Caco-2 (cell line): Measurements from ENCODE around the gene CRYBG3. TPM values are rescaled to one million over a fixed set of nuclear protein-coding genes. Genes with fewer than 3 reads are reported as not detected.

ENCODE experiments used
- BruUV-seq: library from RNA; stranded (reverse); fragments of 400-500 nt; replicated peaks from 2 replicates; lab custom pipeline; 2021; lab: Mats Ljungman, UMichigan
- CTCF ChIA-PET: fragments of 300-600 bp; sonication (Branson Sonifier 250); formaldehyde crosslinking; loops from one replicate; lab custom pipeline; 2022; ENCODE audit warnings: antibody characterized with exemption; lab: Charles Lee
- POLR2A ChIA-PET: fragments of 300-600 bp; sonication (Branson Sonifier 250); formaldehyde crosslinking; loops from one replicate; lab custom pipeline; 2022; ENCODE audit warnings: antibody characterized with exemption; lab: Charles Lee
- DNase-seq, 2 experiments: peaks; one replicate each; pipeline versions ENCODE4 v3.0.0 to v3.0.0-alpha.2; 2020 to 2022
- H3K27me3 ChIP-seq: replicated peaks from 2 replicates; pipeline ENCODE4 v1.6.0; 2011; ENCODE audit warnings: low read length; ENCODE audit not compliant: control insufficient read depth, insufficient read depth
- H3K36me3 ChIP-seq: 2 replicates; pipeline ENCODE4 v1.5.1; 2011; ENCODE audit warnings: low read length; ENCODE audit not compliant: control insufficient read depth, insufficient read depth
- H3K4me1 ChIP-seq: fragments of 250-450 bp; sonication (Bioruptor Pico); 2 replicates; pipeline ENCODE4 v1.5.1; 2020; ENCODE audit warnings: mild to moderate bottlenecking
- H3K4me3 ChIP-seq: 2 replicates; pipeline ENCODE4 v1.5.1; 2011; ENCODE audit warnings: low read depth, mild to moderate bottlenecking, control low read depth, low read length
- H3K9me3 ChIP-seq: fragments of 250-450 bp; sonication (Bioruptor Pico); 2 replicates; pipeline ENCODE4 v1.5.1; 2020; ENCODE audit warnings: mild to moderate bottlenecking, moderate library complexity
- H3K27ac Mint-ChIP-seq: one replicate; pipeline ENCODE4 v1.8.0; 2022; ENCODE audit warnings: mixed read lengths; ENCODE audit not compliant: unreplicated experiment
- H3K27me3 Mint-ChIP-seq: one replicate; pipeline ENCODE4 v1.8.0; 2022; ENCODE audit warnings: mixed read lengths; ENCODE audit not compliant: insufficient read depth, unreplicated experiment
- H3K36me3 Mint-ChIP-seq: one replicate; pipeline ENCODE4 v1.8.0; 2022; ENCODE audit warnings: mild to moderate bottlenecking, mixed read lengths; ENCODE audit not compliant: insufficient read depth, unreplicated experiment
- H3K4me1 Mint-ChIP-seq: one replicate; pipeline ENCODE4 v1.8.0; 2022; ENCODE audit warnings: low read depth, mixed read lengths; ENCODE audit not compliant: unreplicated experiment
- H3K4me3 Mint-ChIP-seq: one replicate; pipeline ENCODE4 v1.8.0; 2022; ENCODE audit warnings: mild to moderate bottlenecking, moderate library complexity, mixed read lengths; ENCODE audit not compliant: unreplicated experiment
- H3K9me3 Mint-ChIP-seq: one replicate; pipeline ENCODE4 v1.8.0; 2022; ENCODE audit warnings: mixed read lengths; ENCODE audit not compliant: unreplicated experiment
- intact Hi-C: fragments of 100-400 bp; cut with micrococcal nuclease; formaldehyde crosslinking; loops from one replicate; pipeline ENCODE4 v1.10.0; 2022; ENCODE audit not compliant: unreplicated experiment
- total RNA-seq: library from RNA; stranded (reverse); gene quantifications from 2 replicates; pipeline ENCODE4 v1.2.3, GENCODE V29; 2022
- TF ChIP-seq, protein P1 (sequence below), 2 experiments: fragments of 200-600 bp in 1 of 2; IDR thresholded peaks; 1 replicate in 1 of 2; 2 replicates in 1 of 2; pipeline versions ENCODE4 v1.5.1 to v1.8.0; 2011 to 2022; ENCODE audit warnings: antibody characterized with exemption in 1 of 2, control low read depth in 1 of 2, inconsistent platforms in 1 of 2, low read depth in 1 of 2, low read length in 1 of 2, mild to moderate bottlenecking in 1 of 2, moderate library complexity in 1 of 2; ENCODE audit not compliant: insufficient read depth in 1 of 2, severe bottlenecking in 1 of 2, unreplicated experiment in 1 of 2

CRYBG3 gene
- total RNA-seq, 1 experiment from 2014 or later, result 1.3 TPM

DNA sequence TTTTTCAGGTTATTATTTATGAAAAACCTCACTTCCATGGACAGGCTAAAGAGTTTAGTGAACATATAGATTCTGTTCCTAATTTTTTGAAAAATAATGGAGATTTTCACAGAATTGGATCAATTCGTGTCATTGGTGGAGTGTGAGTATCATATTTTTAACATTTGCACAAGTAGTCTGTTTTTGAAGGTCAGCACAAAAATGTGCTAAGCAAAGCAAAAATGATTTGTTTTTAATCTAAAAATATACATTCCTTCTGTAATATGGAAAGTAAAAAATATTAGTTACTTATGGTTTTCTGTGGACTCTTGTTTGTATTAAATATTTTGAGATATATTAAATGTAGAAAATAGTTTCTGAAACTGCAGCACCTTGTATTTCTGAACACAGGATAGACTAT, 71.0 kb downstream of the CRYBG3 start:
- POLR2A ChIA-PET, result no interaction called here
- Mint-ChIP-seq H3K36me3 (no peaks in the 10 kb centered on the region), H3K4me3 (no peak overlapping the region), H3K9me3 (no peaks in the 10 kb centered on the region), H3K27ac (no peak overlapping the region), H3K27me3 (no peaks in the 10 kb centered on the region), H3K4me1 (no peaks in the 10 kb centered on the region)
- no peak for DNase-seq
- no peaks in the 10 kb centered on the region for H3K9me3 ChIP-seq
- TF ChIP-seq, protein P1, sequence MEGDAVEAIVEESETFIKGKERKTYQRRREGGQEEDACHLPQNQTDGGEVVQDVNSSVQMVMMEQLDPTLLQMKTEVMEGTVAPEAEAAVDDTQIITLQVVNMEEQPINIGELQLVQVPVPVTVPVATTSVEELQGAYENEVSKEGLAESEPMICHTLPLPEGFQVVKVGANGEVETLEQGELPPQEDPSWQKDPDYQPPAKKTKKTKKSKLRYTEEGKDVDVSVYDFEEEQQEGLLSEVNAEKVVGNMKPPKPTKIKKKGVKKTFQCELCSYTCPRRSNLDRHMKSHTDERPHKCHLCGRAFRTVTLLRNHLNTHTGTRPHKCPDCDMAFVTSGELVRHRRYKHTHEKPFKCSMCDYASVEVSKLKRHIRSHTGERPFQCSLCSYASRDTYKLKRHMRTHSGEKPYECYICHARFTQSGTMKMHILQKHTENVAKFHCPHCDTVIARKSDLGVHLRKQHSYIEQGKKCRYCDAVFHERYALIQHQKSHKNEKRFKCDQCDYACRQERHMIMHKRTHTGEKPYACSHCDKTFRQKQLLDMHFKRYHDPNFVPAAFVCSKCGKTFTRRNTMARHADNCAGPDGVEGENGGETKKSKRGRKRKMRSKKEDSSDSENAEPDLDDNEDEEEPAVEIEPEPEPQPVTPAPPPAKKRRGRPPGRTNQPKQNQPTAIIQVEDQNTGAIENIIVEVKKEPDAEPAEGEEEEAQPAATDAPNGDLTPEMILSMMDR (IDR thresholded peaks at IDR 0.05; ENCODE audit: insufficient read depth in 1 of 2, low read depth in 1 of 2, low read length in 1 of 2, severe bottlenecking in 1 of 2, unreplicated experiment in 1 of 2), result no peak
- intact Hi-C loops, result loop anchor here (10.0 kb wide), 1 partner anchor 98 kb away; no protein-coding TSS in a partner anchor
- no peaks in the 10 kb centered on the region for H3K4me1 ChIP-seq
- H3K4me3 ChIP-seq, result no peak overlapping the region
- no peaks in the 10 kb centered on the region for H3K27me3 ChIP-seq
- BruUV-seq, result no TSS peak
- CTCF ChIA-PET, result no interaction called here
- H3K36me3 ChIP-seq, result no peaks in the 10 kb centered on the region

DNA sequence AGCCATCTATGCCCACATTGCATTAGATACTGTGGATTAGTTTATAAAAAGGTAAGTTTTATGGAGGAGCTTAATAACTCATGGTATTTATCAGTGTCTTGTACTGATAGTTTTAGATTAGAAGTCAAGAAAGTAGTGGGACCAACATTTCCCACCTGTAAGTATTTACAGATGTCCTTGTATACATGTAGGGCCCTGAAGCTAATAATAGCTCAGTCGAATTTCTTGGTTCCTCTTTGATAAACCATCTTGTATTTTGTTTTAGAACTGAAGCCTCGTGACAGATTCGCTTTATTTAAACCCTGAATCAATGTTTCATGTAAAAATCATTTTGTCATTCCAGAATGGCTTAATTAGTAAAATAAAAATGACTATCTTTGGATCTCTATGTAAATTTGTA, 73.4 kb downstream of the CRYBG3 start:
- Histone ChIP-seq H3K4me3 (no peak overlapping the region), H3K4me1 (no peaks in the 10 kb centered on the region), H3K9me3 (no peaks in the 10 kb centered on the region), H3K36me3 (no peaks in the 10 kb centered on the region), H3K27me3 (no peaks in the 10 kb centered on the region)
- TF ChIP-seq, protein P1 (IDR thresholded peaks at IDR 0.05; ENCODE audit: insufficient read depth in 1 of 2, low read depth in 1 of 2, low read length in 1 of 2, severe bottlenecking in 1 of 2, unreplicated experiment in 1 of 2), result no peak
- no peaks in the 10 kb centered on the region for H3K4me1 Mint-ChIP-seq
- no peaks in the 10 kb centered on the region for H3K27me3 Mint-ChIP-seq
- DNase-seq, result no peak
- intact Hi-C loops, result loop anchor here (10.0 kb wide), 1 partner anchor 100 kb away; no protein-coding TSS in a partner anchor
- H3K9me3 Mint-ChIP-seq, result no peaks in the 10 kb centered on the region
- H3K4me3 Mint-ChIP-seq, result no peak overlapping the region
- no peaks in the 10 kb centered on the region for H3K36me3 Mint-ChIP-seq
- no peak overlapping the region for H3K27ac Mint-ChIP-seq
- no TSS peak for BruUV-seq
- CTCF ChIA-PET, result no interaction called here
- POLR2A ChIA-PET, result no interaction called here

DNA sequence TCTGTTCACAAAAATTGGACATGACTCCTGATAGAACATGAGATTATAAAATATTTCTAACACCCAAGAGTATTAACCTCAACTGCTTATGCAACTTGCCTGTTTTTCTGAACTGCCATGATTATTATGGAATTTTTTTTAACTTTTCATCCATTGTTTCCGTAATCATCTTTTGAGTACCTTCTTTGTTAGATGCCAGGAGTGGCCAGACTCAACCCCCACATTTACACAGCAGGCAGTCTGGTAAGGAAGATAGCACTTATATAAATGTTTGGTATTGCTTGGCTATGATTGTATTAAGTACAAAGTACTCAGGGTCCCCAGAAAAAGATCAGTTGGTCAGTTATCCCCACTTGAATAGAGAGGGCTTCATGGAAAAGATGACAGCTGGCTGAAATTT, 74.3 kb downstream of the CRYBG3 start:
- H3K4me1 Mint-ChIP-seq, result no peaks in the 10 kb centered on the region
- H3K36me3 Mint-ChIP-seq, result no peaks in the 10 kb centered on the region
- H3K9me3 Mint-ChIP-seq, result no peaks in the 10 kb centered on the region
- no peaks in the 10 kb centered on the region for H3K36me3 ChIP-seq
- H3K27ac Mint-ChIP-seq, result no peak overlapping the region
- no TSS peak for BruUV-seq
- intact Hi-C loops, result loop anchor here (10.0 kb wide), 1 partner anchor 101 kb away; no protein-coding TSS in a partner anchor
- no peaks in the 10 kb centered on the region for H3K27me3 Mint-ChIP-seq
- TF ChIP-seq, protein P1 (IDR thresholded peaks at IDR 0.05; ENCODE audit: insufficient read depth in 1 of 2, low read depth in 1 of 2, low read length in 1 of 2, severe bottlenecking in 1 of 2, unreplicated experiment in 1 of 2), result no peak
- H3K4me3 ChIP-seq, result no peak overlapping the region
- H3K4me1 ChIP-seq, result no peaks in the 10 kb centered on the region
- ChIA-PET CTCF (no interaction called here), POLR2A (no interaction called here)
- DNase-seq, result no peak
- no peaks in the 10 kb centered on the region for H3K9me3 ChIP-seq
- no peak overlapping the region for H3K4me3 Mint-ChIP-seq
- H3K27me3 ChIP-seq, result no peaks in the 10 kb centered on the region
